ENCODE measurements around the gene WDR45B.
"Not testable (repeated sequence)": the region's sequence is repeated elsewhere in the genome, so short reads cannot be mapped to it uniquely, and the experiment has no call there.

The WDR45B gene

DNA sequence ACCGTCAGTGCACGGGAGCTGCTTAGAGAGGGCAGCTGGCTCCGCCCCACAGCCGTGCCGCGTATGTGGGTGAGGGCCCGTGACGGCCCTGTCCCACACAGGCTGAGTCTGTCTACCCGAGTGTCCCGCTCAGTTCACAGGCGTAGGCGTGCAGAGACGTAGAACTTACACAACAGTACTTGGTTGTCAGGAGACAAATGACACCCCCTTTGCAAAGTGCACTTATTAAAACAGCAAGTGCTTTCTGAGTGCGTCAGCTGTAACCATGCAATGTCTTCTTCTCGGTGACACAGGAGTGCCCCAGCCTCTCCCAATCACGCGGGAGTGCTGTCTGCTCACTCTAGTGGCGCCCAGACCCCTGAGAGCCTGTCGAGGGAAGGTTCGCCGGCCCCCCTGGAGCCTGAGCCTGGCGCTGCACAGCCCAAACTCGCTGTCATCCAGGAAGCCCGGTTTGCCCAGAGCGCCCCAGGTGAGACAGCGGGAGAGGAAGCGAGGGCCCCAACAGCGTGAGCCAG, 64.5 kb downstream of the WDR45B start:
- H3K27ac ChIP-seq: no peak overlapping the region
- TF ChIP-seq ZFX (IDR thresholded peaks at IDR 0.05) (no peak), CTCF (conservative IDR thresholded peaks at IDR 0.05) (no peak)

GRCh38 chr17:82582709-82583108, 65.5 kb downstream of the WDR45B start:
- TF ChIP-seq CTCF (conservative IDR thresholded peaks at IDR 0.05): no peak
- TF ChIP-seq ZFX (IDR thresholded peaks at IDR 0.05): no peak
- no peak overlapping the region for H3K27ac ChIP-seq

GRCh38 chr17:82582213-82582612, 66.0 kb downstream of the WDR45B start:
- H3K27ac ChIP-seq: peak overlapping the region; percentile 16; the same call in 1 of the 2 replicates

GRCh38 chr17:82579969-82580368, 68.3 kb downstream of the WDR45B start:
- H3K27ac ChIP-seq: not testable (repeated sequence)

More at GRCh38 chr17:82582213-82582612, 66.0 kb downstream of the WDR45B start:
- TF ChIP-seq ZFX (IDR thresholded peaks at IDR 0.05) (no peak), CTCF (conservative IDR thresholded peaks at IDR 0.05) (no peak)

DNA sequence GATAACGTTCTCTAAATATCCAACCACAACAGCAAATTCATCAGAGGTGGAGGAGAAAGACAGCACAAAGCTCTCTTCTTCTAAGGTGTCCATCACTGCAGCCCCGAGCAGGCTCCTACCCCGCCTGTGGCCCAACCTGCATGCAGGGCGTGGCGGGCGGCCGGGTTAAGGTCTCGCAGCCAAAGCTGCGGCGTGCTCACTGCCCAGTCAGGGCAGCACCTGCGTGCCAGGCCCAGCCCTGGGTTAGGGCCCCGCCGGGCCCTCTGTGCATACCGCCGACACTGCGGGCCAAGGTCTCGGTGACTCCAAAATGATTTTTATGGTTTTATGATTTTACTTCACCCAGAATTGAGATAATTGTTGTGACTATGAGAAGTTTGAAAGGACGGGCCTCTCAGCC, 70.9 kb downstream of the WDR45B start:
- H3K27ac ChIP-seq: no peak overlapping the region
- TF ChIP-seq CTCF (conservative IDR thresholded peaks at IDR 0.05) (no peak), ZFX (IDR thresholded peaks at IDR 0.05) (no peak)

DNA sequence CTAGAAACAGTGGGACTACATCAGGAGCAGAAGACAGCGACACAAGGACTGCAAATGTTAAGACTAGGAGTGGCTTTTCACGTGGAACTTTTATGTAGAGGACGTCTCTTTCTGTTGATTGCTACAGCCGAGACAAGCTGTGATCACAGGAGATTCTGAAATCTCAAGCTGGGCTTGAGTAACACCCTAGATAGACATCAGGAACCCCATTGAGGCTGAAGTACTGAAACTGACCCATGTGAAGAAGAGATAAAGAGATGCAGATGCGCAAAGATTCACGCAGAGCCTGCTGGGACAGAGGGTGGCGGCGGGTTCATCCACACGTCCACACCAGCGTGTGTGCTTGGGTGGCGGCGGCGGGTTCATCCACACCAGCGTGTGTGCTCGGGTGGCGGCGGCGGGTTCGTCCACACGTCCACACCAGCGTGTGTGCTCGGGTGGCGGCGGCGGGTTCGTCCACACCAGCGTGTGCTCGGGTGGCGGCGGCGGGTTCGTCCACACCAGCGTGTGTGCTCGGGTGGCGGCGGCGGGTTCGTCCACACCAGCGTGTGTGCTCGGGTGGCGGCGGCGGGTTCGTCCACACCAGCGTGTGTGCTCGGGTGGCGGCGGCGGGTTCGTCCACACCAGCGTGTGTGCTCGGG, 72.5 kb downstream of the WDR45B start:
- H3K27ac ChIP-seq: not testable (repeated sequence)

GRCh38 chr17:82574041-82574440, 74.2 kb downstream of the WDR45B start:
- H3K27ac ChIP-seq: no peak overlapping the region
- no peak for TF ChIP-seq ZFX (IDR thresholded peaks at IDR 0.05)
- TF ChIP-seq CTCF (conservative IDR thresholded peaks at IDR 0.05): no peak

- H3K27ac ChIP-seq: no peak overlapping the region
These were observed 76.4 kb downstream of the WDR45B start for GRCh38 chr17:82571855-82572254.

DNA sequence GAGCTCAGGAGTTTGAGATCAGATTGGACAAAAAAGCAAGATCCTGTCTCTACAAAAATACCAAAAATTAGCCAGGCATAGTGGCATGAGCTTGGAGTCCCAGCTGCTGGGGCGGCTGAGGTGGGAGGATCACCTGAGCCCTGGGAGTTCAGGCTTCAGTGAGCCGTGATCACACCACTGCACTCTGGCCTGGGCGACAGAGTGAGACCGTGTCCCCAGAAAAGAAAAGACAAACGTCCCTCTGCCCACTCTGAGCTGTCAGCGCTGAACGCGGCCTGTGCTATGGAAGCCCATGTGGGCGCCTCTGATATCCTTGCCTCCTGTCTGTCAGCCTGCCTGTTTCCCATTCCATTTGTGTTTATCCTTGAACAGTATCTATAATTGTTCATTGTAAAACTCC, 78.0 kb downstream of the WDR45B start:
- TF ChIP-seq ZFX (IDR thresholded peaks at IDR 0.05): no peak
- TF ChIP-seq CTCF (conservative IDR thresholded peaks at IDR 0.05): no peak
- H3K27ac ChIP-seq: no peak overlapping the region; the same call in 1 of the 2 replicates

More at GRCh38 chr17:82571855-82572254, 76.4 kb downstream of the WDR45B start:
- no peak for TF ChIP-seq ZFX (IDR thresholded peaks at IDR 0.05)

Data from C4-2B (cell line).